Measurements from ENCODE around the gene PXK.

PXK gene

GRCh38 chr3:58349792-58350626, 17.3 kb downstream of the PXK start:
- DNase-seq = no peak

- no peak for DNase-seq
Observed at GRCh38 chr3:58350627-58351013, 17.9 kb downstream of the PXK start.

DNA sequence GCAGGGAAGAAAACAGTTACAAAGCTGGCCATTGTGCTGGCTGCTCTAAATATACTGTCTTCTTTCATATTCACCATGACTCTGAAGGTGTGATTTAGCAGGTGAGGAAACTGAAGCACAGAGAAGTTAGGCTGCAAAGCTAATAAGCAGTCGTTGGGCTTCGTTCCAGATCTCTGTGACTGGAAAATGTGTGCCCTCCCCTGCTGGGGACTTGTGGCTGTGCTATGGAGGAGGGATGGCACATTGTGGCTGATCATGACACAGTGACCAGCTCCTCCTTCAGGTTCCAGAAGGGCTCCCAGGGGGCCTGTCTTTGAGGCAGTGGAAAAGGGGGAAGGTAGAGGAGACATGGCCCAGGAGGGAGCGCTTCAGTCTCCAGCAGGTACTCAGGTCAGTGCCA, 19.2 kb downstream of the PXK start:
- no peak for DNase-seq

DNA sequence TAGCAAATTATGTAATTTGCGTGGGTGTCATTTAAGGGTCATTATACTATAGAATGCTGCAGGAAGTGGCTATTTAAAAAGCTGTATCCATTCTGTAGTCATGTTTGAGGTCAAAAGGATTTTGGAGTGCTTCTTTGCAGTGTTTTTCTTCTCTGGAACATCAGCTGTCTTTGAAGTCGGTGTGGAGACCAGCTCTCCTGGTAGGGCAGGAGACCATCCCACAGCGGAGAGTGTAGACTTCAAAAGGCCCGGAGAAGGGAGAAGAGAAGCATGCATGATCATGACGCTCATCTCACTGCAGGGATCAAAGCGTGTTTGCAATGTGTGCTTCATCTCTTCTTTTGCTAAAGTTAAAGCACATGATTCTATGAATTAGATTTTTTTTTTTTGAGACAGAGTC, 19.9 kb downstream of the PXK start:
- no peak for DNase-seq

- DNase-seq = no peak
Observed at GRCh38 chr3:58353722-58354553, 21.2 kb downstream of the PXK start.

DNA sequence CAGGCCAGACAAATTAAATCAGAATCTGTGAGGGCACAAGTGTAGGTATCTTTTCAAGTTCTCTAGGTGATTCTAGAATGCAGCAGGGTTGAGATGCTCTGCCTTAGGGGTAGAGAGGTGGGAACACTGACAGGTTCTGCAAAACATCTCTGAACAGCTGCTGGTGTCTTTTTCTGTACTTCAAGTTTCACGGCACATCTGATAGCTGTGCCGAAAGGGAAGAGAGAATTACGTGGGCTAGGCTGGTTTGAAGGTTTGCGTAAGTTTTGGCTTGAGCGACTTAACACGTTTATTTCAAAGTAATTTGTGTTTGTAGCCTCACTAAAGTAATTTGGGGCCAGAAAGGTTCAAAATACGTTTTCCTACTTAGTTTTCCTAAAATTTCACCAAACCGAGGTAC, 22.5 kb downstream of the PXK start:
- DNase-seq = no peak

GRCh38 chr3:58356054-58356453, 23.4 kb downstream of the PXK start:
- DNase-seq = no peak

DNA sequence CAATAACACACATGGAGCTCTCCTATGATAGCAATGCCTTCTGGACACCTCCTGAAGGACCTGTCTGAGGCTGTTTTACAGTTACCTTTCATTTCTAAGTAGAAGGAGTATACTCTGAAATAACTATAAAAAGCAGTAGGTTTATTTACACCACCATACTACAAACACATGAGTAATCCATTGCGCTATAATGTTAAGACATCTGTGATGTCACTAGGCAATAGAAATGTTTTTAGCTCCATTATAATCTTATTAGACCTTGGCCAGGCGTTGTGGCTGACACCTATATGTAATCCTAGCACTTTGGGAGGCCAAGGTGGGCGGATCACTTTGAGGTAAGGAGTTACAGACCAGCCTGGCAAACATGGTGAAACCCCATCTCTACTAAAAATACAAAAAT, 24.7 kb downstream of the PXK start:
- DNase-seq = no peak

GRCh38 chr3:58358092-58358491, 25.4 kb downstream of the PXK start:
- no peak for DNase-seq

GRCh38 chr3:58358808-58359207, 26.1 kb downstream of the PXK start:
- no peak for DNase-seq

DNA sequence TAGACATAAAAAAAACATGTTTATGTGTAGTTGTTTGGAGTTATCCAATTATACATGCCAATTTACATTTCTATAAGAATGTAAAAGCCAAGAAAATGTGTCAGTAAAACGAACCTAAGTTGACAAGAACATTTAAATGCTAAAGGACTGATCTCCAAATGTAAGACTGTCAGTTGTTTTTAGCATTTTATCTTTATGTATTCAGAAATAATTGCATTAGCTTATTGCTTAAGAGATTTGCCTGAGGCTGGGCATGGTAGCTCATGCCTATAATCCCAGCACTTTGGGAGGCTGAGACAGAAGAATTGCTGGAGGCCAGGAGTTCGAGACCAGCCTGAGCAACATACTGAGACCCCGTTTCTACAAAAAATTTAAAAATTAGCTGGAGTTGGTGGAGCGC, 26.9 kb downstream of the PXK start:
- DNase-seq = no peak

- DNase-seq = no peak
Observed at GRCh38 chr3:58361866-58362265, 29.2 kb downstream of the PXK start.

- DNase-seq = no peak
Observed at GRCh38 chr3:58366699-58367098, 34.0 kb downstream of the PXK start.

- DNase-seq = no peak
Observed at GRCh38 chr3:58369038-58369437, 36.3 kb downstream of the PXK start.

DNA sequence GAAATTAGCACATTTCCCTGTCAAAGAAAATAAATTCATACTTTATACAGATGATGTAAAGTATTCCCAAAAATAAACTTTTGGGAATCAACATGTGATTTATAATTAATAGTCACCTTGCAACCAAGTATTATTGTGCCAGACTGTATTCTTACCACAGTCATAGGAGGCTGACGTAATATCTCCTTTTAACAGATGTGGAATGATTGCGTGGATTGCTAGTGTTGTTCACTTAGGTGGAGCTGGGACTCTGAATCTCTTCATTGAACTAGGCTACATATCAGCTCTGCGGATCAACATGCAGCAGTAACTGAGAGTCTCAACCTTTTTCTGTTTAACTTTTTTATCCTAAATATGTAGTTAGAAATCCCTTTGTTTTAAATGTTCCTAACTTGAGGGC, 37.2 kb downstream of the PXK start:
- no peak for DNase-seq

DNA sequence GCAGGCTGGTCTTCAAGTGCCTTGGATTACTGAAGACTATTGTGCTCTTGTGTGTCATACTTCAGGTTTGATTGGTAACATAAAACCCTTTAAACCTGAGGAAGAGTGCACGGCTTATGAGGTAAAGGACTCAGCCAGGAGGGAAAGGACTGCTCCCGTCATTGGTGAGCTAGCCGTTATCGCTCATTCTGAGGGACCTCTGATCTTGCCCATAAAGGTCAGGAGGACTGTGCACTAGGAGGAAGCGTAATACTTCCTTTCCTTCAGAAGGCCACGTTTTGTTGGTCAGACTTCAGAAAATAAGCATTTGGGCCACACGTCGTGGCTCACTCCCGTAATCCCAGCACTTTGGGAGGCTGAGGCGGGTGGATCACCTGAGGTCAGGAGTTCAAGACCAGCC, 37.7 kb downstream of the PXK start:
- no peak for DNase-seq

- DNase-seq = no peak
Observed at GRCh38 chr3:58371754-58372153, 39.1 kb downstream of the PXK start.

- no peak for DNase-seq
Observed at GRCh38 chr3:58375254-58375653, 42.6 kb downstream of the PXK start.

DNA sequence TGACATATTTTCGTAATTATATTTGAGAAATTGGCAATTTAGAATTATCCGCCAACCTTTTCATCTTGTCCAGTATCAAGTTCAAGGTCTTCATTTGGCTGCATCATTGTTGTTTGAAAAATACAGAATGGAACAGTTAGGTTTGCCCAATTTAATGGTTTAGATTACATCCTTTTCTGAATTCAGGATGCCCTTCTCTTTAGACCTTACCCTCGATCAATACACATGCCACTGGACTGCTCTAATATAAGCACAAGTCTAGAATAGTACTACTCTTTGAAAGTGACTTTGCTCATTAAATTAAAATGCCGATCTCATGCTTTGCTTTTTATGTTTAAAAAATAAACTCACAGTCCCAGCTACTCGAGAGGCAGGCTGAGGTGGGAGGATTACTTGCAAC, 44.5 kb downstream of the PXK start:
- no peak for DNase-seq

GRCh38 chr3:58377750-58378149, 45.1 kb downstream of the PXK start:
- no peak for DNase-seq

DNA sequence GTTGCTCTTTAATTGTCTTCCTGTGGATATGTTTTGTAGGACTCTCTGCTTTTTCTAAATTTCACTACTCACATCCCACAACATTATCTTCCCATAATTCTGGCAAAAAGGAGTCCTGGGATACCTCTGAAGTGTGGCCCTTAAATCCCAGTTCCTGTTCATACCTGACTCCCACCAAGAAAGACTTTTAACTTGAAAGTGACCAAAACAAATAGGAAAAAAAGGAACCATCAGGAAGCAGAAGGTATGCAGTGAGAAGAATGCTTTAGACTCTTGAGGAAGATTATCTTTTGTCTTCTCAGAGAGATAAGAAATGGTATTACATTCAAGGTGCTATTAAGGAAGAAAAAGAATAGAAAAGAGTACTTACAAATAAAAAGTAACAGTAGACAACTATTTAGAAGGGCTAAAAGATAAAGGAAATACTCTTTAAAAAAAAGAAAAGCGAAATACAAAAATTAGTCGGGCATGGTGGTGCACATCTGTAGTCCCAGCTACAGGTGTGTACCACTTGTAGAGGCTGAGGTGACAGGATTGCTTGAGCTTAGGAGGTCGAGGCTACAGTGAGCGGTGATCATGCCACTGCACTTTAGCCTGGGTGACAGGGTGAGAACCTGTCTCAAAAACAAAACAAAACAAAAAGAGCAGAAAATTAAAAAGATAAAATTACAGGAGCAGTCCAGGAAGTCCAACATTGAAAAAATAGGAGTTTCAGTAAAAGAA, 46.8 kb downstream of the PXK start:
- no peak for DNase-seq

DNA sequence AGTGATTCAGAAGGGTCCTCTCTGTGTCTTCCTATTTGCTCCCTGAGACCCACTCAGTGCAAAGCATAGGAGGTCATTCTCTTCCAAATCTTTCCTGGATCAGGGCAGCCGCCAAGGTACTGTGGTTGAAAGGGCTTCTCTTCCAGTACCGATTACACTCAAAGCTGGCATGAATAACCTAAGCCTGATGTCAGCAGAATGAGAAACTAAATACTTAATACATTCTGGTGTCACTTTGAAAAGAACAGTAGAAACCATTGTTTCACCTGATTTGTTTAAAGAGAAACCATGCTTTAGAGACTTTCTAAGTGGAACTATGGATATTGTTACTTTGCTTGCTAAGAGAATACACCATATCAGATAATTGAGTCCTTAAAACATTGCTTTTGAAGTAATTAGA, 50.8 kb downstream of the PXK start:
- no peak for DNase-seq

GRCh38 chr3:58383904-58384303, 51.2 kb downstream of the PXK start:
- DNase-seq = no peak

All from activated CD4-positive, alpha-beta T cell treated with anti-CD3 and anti-CD28 coated beads for 4 hours (primary cell).